NCI-H82 (cell line): ENCODE data around the gene GALC.
A peak's percentile ranks its signal among the peaks of the same experiment; 100 is the strongest.

Source experiments
- DNase-seq: peaks from one replicate; lab custom pipeline; 2025; lab: John Stamatoyannopoulos, UW

The GALC gene

DNA sequence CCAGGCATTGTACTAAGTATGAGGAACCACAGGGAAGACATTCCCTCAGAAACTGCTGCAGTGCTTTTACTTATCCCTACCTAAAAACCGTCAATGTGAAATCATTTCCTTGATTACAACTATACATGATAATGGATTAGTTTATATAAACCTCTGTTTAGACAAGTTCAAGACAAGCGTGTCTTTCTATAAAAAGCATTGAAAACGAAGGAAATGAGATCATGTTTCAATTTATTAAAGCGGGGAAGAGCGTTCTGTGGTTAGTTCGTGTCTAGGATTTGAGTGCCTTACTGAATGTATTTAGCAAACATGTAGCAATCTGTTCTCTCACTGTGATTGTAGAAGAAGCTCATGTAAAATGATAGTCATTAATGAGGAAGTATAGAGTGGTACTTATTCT is 37.5 kb downstream of the GALC start:
- DNase-seq: no peak

DNA sequence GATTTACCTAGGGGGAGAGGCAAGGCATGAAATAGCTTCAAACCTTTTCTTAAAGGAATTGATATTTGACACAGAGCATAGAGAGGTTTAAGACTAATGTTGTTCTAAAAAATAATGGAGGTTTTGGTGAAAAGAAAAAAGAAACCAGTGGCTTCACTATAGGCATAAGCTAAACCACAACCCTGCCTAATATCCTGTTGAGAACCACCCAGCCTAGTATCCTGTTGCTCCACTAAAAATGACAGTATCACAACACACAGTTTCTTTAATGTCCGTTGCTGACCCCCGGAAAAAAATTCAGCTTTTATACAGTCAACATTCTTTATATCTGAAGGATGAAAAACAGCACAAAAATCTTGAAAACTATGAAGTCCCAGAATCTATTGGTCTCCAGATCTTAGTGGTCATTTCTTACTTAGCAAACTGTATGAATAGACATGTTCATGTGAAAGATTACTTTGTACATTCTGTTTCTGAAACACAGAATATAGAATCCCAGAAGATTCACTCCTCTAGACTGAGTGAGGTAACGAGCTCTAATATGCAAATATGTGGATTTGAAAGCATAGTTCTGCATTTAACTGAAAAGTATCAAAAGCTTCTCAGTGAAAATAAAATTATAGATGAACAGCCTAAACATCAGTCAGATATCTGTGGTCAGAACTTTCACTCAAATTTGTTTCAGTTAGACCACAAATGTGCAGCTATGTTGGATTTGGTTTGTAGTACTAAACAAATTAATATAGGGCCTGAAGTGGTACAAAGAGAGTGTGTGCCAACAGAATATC is 40.5 kb downstream of the GALC start:
- no peak for DNase-seq

DNA sequence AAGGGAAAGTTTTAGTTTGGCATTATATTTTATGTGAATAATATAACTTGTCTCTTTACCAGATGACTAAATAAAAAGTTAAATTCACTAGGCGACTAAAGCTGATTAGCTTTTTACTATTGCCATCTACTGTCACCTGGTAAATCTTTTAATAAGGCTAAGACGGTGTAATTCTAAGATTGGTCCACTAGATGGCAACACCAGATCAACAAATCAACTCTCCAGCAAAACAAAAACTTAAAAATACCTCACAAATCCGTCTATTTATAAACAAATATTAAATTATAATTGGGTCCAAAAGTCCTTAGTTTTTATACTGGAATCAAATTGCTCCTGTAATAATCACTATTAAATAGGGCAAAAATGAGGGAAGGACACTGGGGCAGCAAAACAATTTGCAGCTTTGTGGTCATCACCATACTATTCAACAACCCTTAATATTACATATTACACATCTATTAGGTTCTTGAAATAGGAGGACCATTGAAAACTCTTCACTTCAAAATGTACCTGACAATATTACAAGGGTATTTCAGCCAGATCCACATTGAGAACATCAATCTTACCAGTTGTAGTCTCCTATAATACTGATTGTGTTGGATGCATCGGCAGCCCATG is 47.9 kb downstream of the GALC start:
- peak; percentile 56 for DNase-seq

DNA sequence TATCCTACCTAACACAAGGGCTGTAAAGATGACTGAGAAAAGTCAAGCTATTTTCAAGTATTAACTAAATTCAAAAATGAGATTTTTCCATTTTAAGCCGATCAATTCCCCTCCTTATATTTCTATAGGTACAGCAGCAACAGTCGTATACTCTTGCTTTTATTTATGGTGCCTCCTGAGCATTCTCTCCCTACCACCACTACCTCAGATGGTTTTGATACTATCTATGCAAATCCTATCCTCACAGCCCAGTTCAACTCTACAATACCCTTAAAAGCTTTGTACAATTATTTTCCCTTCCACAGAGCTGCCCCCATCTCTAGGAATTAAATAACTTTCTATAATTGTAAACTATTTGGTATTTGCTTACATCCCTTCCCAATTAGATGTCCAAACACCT is 52.1 kb downstream of the GALC start:
- DNase-seq: no peak

DNA sequence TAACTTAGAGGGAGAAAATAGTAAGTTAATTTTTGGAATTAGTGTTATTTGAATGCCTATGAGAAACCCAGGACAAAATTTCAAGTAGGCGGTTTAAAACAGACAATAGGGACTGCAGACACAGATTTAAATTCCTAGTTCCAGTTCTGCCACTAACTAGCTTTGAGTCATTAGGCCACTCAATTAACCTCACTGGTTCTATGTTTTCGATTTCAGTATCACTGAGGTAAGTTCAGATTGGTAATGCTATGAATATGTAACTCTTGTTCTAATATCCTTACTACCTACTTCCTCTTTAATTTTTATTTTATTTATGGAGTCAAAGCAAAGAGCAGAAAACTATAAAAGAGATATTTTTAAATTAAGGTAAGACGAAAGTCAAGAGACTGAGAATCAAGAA is 52.6 kb downstream of the GALC start:
- no peak for DNase-seq

DNA sequence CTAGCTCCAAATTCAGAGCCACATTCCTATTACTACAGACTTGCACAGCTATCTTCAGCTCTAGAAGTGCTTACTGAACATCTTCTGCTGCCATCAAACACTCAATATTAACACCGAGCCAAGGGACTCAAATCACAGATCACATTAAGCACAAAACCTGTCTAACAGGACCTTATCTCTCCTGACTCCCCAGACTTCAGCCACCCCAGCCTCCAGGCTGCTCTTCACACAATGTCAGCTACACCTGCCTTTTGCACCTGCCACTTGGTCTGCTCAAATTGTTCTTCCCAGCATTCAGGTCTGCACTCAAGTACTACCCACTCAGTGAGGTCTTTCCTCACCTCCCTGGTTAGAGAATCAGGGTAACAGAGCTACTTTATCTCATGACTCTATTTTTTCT is 57.1 kb downstream of the GALC start:
- no peak for DNase-seq

DNA sequence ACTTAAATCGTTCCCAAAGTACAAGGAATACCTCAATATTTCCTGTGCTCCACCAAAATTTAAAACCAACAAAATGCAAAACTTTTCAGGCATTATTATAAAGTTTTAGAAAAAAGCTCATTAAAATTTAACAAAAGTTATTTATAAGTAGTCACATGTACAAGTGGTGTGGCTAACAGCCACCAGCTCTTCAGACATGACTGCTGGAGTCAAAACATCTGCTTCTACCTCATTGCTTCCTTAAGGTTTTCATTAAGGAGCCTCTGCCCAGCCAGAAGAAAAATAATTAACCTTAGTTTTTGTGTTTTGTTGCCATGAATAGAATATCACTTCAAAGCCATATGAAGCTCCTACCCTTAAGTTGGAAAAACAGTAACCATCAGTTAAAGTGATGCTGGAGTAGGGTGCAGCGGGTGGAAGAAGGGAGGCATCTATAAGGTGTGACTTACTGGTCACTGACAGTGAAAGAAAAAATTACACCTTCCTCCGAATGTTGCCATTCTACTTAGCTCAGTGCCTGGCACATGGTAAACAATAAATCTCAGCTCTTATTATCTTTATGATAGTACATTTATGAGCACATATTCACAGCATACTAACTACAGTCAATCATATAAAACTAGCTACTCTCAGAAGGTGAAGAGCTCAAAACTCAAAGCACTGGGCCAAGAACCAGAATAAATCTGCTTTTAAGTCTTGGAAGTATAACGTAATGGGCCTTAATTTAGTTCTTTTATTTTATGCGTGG is 57.7 kb downstream of the GALC start:
- no peak for DNase-seq

DNA sequence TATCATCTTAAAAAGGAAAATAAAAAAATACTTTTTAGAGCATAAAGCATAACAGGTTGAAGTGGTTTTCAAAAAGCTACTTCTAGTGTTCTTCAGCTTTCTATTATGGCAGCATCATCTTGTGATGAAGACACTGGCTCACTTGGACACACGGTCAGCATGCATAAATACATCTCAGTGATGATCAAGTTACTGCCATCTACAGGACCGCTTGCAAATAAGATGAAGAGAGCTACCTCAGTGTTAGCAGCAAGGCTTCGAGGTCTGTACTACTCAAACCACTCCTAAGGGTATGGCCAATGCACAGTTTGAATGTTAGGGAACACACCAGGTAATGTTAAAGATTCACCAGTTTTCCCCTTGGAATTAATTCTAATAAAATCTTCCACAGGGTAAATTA is 58.8 kb downstream of the GALC start:
- peak; percentile 11 for DNase-seq

DNA sequence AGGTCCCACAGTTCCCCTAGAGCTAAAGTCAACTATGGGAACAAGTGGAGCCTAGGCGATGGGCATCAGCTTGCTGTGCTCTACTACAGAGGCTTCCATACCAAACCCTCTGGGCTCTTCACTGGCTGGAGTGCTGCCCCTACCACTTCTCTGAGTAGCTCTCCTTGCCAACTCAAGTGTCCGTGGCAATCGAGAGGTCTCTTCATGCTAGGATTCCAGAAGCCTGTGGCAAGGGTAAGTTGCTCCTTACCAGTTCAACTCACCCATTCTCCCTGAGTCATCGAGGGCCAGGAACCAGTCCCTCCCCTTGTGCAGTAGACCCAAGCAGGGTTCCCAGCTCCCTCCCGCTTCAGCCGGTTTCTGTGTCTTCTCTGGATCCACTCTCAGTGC is 76.1 kb downstream of the GALC start:
- no peak for DNase-seq

DNA sequence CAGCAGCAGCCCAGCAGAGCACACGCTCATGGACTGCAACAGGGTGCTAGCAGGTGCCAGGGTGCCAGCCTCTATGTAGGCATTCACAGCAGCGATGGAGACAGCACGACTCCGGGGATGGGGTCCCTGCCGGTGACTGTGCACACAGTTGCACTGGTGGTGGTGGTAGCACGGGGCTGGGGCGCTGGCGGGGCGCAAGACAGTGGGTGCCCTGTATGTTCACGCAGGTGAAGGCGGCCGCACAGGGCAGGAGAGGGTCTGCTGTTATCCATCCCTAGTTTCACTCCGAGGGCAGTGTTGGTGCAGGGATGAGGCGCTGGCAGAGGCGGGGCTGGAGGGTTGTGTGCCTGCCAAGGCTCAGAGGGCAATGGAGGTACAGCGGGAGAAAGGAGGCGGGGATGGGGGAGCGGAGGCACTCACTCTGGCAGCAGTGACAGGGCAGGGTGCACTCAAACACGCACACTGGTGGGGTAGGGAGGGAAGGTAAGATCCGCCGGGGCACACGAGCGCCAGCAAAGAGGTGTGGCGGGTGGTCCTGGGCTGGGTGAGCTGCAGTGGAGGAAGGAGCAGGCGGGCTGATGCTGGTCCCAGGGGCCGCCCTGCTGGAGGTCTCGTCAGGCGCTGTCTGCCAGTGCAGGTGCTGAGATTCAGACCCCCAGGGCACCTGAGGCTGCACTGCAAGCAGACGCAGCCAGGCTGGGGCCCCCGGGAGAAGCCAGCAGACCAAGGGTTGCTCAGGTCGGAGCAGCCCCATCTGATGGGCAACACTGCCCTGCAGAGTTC is 76.7 kb downstream of the GALC start:
- DNase-seq: no peak

DNA sequence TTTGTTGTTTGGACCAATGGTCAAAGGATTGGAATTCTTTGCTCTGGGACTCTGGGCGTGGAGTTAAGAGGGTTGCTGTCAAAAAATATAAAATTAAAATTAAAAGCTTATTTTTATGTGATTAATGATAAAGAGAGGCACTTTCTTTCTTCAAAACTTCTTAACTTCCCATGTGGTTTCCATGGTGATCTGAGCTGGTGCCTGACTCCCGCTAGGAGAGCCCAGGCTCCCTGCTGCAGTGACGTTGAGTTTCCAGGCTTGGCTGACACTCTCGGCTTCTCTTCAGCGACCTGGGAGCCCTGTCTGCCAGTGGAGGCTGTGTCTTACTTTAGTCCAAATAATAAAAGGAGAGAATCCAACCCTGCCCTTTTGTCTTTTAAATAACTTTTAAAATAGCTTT is 84.4 kb downstream of the GALC start:
- no peak for DNase-seq

DNA sequence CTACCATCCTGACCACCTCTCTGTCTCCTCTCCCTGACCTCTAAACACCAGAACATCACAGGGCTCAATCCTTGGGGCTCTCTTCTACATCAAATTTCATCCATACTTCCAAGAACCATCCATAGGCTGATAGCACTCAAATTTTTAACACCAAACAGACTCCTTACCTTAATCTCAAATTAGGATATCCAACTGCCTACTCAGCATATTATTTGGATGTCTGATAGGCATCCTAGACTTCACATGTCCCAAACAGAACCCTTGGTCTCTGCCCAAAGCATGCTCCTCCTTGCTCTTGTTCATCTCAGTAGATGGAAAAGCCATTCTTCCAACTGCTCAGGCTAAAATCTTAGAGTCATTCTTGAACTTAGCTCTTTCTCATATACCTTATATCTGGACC is 91.3 kb downstream of the GALC start:
- no peak for DNase-seq

DNA sequence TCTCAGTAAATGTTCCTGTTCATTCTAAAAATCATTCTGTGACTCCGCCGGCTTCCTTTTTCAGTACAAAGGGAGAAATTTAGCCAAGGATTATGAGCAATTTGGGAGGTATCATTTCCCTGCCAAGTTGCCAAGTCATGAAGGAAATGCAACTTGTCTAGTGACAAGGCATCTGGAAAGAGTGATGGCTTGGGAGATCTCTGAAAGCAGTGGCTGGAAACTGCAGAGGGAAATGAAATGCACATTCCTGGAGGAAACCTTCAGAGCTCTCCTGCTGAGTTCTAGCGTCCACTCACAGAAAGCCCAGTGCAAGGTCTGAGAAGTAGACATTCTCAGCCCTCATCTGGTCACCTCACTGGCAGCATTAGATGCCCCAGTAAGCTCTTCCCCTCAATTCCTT is 91.7 kb downstream of the GALC start:
- DNase-seq: no peak

DNA sequence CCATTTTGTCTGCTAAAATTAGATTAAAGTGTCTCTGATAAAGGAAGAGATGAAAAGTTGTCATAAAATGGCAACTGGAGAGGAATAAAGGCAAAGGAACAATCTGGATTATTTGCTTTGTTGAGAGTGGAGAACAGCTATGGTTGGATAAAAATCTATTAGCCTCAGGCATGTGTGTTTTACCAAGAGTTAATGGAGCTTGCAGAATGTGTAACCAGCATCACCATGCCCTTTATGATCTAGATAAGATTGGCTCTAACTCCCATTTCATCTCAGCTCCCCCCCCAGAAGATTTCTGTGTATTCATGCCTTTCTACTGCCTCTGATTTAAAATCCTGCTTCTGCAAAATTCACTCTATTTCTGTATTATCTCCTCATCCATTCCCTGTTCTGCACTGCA is 93.8 kb downstream of the GALC start:
- DNase-seq: no peak

DNA sequence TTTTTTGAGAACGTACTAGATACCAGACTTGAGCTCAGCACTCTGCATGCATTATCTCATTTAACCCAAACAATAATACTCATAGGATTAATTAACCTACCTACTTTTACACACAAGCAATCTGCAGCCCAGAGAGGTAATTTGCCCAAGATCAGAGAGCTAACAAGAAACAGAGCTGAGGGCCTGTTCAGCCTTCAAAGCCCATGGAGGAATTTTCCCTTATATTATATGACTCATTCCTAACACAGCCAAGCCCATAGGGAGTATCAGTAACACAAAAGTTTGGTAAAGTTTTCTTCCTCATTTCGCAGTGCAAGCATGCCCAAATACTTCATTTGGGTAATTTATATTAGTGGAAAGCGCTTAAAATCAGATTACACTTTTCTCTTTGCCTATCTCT is 94.7 kb downstream of the GALC start:
- no peak for DNase-seq

DNA sequence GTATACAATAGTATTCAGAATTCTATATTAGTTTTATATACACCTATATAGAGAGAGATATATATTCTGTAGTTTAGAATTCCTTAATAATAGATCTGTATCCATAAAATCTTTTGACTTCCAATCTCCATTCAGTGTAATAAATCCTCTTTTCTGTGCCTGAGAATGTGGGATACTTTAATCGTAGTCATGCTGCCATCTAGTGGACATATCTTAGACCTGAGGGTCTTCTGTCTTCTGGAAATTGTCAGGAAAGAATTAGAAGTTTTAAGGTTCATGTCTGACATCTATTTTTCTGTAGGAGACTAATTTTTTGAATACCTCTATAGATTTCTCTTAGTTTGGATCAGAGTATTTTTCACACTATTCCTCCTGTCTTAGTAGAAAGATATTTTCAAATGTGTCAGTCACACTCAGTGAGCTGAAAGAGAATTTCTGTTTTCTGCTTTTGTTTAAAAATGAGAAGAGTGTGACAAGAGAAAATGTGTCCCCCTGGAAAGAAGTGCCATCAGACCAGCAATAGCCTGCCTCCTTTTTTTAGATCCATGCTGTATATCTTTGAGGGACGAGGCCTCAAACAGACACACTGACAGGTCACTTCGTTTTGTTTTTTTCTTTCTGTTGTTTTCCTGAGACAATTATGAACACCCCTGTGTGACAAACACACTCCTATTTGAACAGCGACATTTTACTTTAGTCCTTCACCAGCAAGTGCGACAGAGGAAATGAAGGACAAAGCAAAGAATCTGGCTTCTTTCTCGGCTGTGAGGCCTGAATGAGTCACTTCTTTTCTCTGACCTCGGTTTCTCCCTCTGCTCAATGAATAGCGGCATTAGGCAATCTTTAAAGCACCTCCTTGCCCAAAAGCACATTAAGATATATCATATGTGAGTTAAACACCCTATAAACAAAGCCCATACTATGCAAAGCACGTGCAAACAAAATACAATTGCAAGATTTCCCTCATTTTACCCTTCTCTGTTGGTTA is 96.3 kb downstream of the GALC start:
- peak; percentile 83 for DNase-seq

DNA sequence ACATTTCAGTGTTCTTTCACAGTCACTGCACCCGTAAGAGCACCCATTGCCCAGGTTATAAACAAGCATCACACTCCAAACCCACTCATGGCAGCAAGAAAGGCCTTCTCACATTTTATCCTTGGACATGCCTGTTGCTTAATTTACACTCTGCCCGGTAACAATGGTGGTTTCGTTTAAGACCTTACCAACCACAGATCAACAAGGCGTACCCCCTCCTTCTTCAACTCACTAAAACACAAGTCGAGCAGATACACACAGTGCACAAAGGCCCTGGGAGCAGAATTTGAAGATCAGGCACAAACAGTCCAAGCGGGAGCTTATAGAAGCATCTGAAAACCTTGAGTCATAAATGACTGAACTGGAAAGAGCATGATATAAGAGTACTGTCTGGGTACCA is 98.1 kb downstream of the GALC start:
- DNase-seq: peak; percentile 26

DNA sequence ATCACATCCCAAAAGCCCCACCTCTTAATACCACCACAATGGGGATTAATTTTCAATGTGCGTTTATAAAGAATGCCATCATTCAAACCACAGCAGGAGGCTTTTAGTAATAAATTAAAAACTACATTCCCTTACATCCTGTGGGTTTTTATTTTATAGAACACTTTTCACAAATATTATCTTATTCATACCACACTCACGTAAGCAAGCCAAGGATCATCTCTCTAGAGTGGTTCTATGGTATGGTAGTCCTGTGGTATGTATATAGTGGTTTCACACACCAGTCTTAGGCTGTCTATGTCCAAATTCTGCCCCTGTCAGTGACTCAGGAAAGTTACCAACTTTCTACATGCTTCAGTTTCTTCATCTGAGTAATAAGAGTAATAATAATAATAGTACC is 100.2 kb downstream of the GALC start:
- peak; percentile 2 for DNase-seq

DNA sequence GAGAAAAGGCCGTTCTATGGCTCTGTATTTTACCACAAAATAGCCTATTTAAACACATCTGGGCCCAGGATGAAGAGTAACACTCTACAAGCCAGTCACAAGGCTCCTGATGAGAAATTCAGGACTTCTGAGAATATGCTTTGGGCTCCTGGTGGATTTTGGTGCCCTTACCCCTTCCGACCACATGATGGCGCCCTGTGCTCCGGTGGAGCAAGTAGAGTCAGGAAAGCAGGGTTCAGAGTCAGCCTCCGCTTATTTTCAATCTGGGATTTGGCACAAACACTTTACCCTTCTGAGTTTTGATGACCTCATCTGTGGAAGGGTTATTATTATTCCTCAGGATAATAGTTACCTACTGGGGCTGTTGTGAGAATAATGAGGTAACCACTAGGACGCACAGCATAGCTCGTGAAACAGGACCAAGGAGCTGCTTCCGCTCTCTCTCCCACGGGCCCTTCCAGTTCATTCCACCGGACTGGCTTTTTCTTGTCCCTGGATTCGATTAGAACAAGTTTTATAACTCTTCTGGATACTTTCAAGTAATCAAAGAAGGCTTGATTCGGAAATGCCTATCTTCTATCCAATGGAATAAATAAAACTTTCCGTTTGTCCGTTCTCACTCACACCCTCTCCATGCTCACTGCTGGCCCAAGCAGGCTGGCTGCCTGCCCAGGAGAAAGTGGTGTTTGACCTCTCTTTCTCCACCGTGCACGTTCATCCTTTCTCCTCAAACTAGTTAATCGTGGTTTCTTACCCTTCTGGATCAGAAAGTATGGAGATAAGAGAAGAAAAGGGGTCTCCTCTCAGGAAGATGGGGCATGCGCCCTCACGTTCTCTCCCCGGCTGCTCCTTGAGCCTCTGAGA is 104.6 kb downstream of the GALC start:
- DNase-seq: peak; percentile 7

DNA sequence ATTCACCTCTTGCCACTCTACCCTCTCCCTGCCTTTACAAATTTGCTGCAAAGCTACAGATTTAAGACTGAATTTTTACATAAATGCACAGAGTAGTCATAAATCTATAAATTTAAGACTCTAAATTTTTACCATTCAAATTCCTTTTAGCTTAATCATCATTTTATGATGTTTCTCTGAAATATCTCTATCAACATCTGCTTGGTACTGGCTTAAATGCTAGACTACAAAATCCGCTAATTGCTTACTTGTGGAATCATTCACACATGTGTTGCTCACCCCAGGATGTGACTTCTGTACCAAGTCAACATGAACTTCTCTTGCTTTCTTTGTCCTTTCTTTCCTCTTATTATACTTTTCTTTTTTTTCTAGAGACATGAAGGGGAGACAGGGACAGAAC is 109.2 kb downstream of the GALC start:
- DNase-seq: no peak
